T follicular helper cell (primary cell): ENCODE measurements around the gene TLE5.
"Not testable (repeated sequence)": the region's sequence is repeated elsewhere in the genome, so short reads cannot be mapped to it uniquely, and the experiment has no call there.

Experiments
- DNase-seq: peaks from one replicate; pipeline ENCODE4 v3.0.0-alpha.2; 2020; ENCODE audit warnings: low read depth

Gene TLE5

GRCh38 chr19:3025549-3025886 is 36.8 kb downstream of the TLE5 start:
- DNase-seq, result no peak

- DNase-seq, result no peak
These were observed 37.3 kb downstream of the TLE5 start for GRCh38 chr19:3024870-3025548.

- no peak for DNase-seq
These were observed 37.8 kb downstream of the TLE5 start for GRCh38 chr19:3024509-3024869.

- DNase-seq, result no peak
These were observed 41.9 kb downstream of the TLE5 start for GRCh38 chr19:3020321-3020960.

- no peak for DNase-seq
These were observed 43.0 kb downstream of the TLE5 start for GRCh38 chr19:3019211-3019854.

- DNase-seq, result no peak
These were observed 44.4 kb downstream of the TLE5 start for GRCh38 chr19:3017923-3018322.

- DNase-seq, result no peak
These were observed 46.9 kb downstream of the TLE5 start for GRCh38 chr19:3015126-3016057.

- no peak for DNase-seq
These were observed 48.2 kb downstream of the TLE5 start for GRCh38 chr19:3014135-3014534.

- DNase-seq, result no peak
These were observed 49.0 kb downstream of the TLE5 start for GRCh38 chr19:3013263-3013725.

GRCh38 chr19:3012621-3013262 is 49.6 kb downstream of the TLE5 start:
- DNase-seq, result no peak

GRCh38 chr19:3012059-3012458 is 50.2 kb downstream of the TLE5 start:
- DNase-seq, result not testable (repeated sequence)

GRCh38 chr19:3010871-3011270 is 51.4 kb downstream of the TLE5 start:
- DNase-seq, result no peak

- DNase-seq, result no peak
These were observed 53.3 kb downstream of the TLE5 start for GRCh38 chr19:3008994-3009393.

GRCh38 chr19:3007975-3008374 is 54.3 kb downstream of the TLE5 start:
- DNase-seq, result no peak

- no peak for DNase-seq
These were observed 56.1 kb downstream of the TLE5 start for GRCh38 chr19:3006075-3006767.

GRCh38 chr19:3005345-3005744 is 57.0 kb downstream of the TLE5 start:
- no peak for DNase-seq

GRCh38 chr19:3004522-3004921 is 57.8 kb downstream of the TLE5 start:
- DNase-seq, result no peak

GRCh38 chr19:3003046-3003445 is 59.2 kb downstream of the TLE5 start:
- DNase-seq, result no peak
